ENCODE results near the gene EEF1AKMT3.
A peak's percentile ranks its signal among the peaks of the same experiment; 100 is the strongest.

Gene EEF1AKMT3

DNA sequence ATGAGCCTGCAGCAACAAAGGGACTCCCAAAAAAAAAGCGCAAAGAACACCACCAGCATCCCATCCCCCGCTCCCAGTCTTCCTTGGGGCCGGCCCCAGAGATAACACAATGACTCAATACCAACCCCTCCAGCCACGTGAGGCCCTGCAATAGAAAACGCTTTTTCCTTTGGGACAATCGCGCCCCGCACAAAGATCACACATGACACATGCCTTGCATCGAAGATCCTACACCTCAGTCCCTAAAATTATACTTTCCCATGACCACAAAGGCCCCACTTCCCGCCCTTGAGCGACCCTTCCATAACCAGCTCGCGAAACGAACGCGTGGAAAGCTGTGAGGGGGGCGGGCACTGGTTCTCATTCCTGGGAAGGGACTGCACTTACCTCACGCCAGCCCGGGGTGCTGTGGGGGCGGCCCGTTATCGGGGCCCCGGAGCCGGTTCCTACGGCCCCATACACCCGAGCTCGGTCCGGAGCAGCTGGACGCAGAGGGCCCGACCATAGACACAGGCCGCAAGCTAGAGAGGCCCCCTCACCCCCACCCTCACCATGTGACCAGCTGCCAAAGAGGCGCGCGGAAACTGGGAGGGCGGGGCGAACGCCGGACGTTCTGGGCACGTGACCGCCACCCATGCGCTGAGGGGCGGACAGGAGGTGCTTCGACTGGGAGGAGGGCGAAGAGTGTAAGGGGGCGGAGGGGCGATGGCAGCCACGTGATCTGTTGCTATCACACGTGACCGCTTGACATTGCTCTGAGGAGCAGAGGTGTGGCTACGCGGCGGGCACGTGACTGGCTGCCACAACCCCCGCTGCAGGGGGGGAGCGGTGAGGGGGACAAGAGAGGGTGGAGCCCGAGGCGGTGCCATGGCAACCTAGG is 20.4 kb upstream of the EEF1AKMT3 start, which contains the start of gene CDK4:
TSS of gene CDK4 (minus strand) at position 523 of the 880 bp plus-strand sequence. CDS start 593 bp downstream, outside the sequence.
- peak; percentile 99 for DNase-seq

DNA sequence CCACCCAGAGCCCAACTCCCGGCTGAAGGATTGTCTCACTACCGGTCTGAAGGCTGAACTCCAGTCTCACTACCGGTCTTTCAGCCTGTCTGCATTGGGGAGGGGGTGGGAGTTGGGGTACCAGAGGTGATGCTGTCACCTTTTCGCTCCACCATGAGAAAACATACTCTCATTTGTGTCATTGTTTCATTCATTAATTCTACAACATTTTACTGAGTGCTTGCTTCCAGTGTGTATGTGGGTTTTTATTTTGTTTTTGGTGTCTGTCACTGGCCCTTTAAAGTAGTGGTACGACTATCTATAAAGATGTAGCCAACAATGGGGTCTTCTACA is 19.8 kb upstream of the EEF1AKMT3 start:
- DNase-seq, result no peak

DNA sequence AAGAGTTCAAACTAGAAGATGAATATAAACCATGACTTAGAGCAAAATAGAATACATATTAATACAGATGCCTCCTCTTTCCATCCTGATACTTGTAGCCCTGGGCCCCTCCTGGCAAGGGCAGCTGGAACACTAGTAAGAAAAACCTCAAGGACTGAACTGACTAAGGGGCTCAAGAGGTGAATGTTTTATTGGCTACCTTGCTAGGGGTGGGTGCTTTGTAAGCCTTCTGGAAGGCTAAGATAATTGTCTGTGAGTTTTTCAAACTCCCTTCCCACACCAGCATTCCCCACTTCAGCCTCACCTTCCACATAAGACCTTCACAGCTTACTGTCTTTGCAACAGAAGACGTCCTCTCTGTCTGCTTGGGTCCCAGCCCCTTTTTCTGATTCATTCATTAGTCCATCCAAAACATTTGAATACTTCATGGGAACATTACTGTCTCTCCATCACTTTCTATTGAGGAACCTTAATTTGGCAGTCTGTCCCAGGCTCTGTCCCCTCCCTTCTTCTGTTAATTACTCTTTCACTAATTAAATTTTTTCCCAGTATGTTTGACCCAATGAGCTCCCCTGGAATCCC is 18.6 kb upstream of the EEF1AKMT3 start:
- DNase-seq, result no peak

DNA sequence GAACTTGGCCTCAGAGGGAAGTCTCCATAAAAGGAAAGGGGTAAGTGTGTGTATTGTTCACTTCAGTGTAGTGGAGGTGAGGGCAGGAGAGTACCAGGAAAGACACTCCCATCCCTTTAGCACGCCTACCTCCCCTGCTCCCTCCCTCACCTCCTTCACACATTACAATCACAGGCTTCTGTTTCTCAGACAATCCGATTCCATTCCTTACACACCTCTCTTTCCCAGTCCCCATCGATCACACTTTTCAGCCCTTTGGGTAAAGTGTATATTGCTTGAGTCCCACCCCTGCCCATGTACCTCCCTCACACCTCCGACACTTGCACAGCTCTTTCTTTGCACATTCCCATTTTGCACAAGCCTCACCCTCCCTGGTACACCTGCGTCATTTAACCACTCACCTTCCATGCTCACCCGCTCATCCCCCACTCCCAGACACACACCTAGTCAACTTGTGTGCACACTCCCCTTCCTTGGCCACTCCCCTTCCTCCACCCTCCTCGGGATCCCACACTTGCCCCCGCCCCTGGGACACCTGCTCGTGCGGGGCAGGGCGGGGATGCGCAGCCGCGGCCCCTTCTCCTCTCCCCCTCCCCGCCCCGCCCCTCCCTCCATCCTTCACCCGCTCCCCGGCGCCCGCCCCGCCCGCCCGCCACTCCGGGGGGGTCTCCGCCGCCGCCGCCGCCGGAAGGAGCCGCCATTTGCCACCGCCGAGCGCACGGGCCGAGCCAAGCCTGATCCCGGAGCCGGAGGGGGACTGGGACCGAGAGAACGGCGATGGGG is 17.8 kb upstream of the EEF1AKMT3 start, which contains the start of gene MARCHF9:
TSS of gene MARCHF9 (plus strand) at position 693 of the 783 bp plus-strand sequence. CDS start 426 bp downstream, outside the sequence.
- DNase-seq, result peak; percentile 89 to 95

DNA sequence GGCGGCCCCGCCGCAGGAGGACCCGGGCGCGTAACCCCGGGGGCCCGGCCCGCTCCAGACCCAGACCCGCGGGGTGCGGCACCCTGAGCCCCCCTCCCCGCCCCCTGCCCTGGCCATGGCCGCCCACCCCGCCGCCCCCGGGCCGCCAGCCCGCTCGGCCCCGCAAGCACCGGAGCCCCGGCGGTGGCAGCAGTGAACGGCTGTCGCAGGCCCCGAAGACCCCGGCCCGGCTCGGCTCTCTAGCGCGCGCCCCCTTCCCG is 17.3 kb upstream of the EEF1AKMT3 start:
- DNase-seq, result no peak

DNA sequence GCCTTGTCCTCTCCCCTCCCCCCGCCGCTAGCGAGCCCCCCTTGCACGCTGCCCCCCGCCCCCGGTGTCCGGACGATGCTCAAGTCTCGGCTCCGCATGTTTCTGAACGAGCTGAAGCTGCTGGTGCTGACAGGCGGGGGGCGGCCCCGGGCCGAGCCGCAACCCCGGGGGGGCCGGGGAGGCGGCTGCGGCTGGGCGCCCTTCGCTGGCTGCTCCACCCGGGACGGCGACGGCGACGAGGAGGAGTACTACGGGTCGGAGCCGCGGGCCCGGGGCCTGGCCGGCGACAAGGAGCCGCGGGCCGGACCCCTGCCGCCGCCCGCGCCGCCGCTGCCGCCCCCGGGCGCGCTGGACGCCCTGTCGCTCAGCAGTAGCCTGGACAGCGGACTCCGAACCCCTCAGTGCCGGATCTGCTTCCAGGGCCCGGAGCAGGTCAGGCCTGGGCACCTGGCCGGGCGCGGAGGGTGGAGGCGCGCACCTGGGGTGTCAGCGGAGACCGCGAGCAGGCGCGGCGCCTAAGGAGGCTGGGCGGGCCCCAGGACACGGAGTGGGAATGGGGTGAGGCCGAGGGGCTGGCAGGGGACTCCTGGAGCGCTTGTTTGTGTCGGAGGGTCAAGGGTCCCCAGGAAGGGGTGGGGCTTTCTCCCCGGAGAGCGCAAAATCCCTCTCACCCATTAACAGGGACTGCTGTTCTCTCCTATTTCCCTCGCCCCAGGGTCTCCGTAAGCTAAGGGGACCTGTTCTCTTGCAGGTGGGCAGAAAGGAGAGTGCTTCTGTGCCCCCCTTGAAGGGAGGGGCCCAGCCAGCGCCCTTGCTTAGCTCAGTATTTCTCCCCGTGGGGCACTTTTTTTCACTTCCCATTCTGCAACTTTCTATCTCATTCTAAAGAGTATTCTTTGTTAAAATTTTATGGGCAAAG is 16.7 kb upstream of the EEF1AKMT3 start:
- no peak for DNase-seq

DNA sequence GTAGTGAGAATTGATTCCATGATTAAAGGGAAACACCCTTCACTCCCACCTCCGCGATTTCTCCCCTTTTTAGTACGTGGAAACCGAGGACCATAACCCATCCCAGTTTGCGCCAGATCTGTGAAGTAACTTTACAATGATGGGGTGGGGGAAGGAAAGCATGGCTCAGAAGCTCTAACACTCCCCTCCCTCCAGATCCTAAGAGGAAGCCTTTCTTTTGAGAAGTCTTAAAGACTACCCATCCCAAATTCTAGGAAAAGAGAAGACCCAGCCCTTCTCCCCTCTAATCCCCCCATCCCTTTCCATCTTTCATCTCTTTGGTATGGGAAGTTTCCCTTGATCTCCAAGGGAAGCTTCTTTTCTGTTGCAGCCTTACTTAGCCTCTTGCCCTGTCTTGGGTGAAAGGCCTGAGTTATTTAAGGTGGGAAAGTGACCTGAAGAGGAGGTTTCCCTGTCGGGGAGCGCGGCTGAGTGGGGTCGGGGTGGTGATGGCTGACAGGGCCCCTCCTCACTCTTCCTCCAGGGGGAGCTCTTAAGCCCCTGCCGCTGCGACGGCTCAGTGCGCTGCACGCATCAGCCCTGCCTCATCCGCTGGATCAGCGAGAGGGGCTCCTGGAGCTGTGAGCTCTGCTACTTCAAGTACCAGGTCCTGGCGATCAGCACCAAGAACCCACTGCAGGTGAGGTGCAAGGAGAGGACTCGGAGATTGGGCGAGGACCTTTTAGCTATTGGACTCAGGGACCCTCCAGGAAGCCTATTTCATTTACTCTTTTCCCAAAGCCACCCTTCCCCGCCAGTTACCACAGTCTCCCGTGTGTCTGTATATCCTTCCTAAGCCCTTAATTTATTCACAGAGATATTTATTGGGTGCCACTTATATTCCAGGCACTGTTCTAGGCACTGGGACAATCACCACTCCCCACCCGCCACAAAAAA is 15.7 kb upstream of the EEF1AKMT3 start:
- no peak for DNase-seq

DNA sequence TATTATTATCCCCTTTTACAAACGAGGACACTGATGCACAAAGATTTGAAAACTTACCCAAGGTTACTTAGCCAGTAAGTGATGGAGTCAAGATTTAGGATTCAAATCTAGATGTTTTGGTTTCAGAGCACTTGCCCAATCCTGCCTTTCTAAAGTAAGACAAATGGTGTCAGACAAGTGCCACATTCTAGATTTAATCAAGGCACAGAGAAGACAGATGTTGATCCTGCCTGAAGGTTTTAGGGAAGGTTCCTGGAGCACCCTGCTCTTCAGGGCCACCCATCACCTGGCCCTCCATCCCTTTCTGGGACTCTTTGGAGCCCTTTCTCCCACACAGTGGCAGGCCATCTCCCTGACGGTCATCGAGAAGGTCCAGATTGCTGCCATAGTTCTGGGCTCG is 14.6 kb upstream of the EEF1AKMT3 start:
- no peak for DNase-seq

DNA sequence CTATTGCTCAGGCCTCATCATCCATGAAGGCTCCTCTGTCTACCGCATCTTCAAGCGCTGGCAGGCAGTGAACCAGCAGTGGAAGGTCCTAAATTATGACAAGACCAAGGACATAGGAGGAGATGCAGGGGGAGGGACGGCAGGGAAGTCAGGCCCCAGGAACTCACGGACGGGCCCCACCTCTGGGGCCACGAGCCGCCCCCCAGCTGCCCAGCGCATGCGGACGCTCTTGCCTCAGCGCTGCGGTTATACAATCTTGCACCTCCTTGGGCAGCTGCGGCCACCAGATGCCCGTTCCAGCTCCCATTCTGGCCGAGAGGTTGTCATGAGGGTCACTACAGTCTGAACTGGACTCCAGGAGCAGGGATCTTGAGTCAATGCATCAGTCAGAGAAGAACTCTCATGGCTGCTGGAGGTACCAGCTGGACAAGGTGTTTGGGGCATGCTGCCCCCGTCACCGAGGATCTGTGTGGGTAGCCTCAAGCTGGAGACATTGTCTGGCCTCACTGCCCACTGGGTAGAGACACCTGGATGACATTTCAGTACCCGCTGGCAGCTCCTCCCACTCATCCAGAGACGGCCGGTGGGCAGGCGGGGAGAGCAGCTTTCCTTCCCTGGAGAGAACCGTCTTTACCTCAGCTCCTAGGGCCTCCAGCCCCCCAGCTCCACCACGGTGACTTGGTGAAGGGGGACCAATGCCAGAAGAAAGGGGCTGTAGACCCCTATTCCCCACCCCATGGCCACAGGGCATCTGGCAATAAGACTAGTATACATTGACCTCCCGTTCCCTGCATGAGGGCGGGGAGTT is 13.7 kb upstream of the EEF1AKMT3 start:
- DNase-seq, result no peak

DNA sequence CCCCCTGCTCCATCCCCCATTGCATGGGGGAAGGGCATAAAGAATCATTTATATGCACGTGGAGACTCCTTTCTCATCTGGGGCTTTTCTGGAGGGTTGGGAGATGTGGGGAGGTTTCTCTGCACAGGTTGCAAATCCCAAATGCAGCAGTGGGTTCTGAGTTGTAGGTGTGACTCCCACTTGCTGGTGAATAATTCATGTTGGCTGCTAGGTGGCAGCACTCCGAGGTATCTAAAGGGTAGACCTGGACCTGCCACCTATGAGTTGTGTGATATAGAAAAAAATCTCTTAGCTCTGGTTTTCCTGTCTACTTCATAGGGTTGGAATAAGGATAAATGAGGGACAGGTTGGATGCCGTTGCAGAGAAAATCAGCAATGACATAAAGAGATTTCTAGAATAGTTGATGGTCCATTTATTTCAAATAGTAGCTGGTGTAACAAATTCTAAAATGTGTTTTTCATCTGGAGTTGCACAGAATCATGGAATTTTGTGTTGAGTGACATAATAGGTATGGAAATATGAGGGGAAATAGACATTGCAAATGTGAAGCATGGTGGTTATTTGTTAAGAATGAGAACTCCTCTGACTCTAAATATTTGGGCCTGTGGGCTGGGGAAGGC is 12.9 kb upstream of the EEF1AKMT3 start:
- DNase-seq, result no peak

DNA sequence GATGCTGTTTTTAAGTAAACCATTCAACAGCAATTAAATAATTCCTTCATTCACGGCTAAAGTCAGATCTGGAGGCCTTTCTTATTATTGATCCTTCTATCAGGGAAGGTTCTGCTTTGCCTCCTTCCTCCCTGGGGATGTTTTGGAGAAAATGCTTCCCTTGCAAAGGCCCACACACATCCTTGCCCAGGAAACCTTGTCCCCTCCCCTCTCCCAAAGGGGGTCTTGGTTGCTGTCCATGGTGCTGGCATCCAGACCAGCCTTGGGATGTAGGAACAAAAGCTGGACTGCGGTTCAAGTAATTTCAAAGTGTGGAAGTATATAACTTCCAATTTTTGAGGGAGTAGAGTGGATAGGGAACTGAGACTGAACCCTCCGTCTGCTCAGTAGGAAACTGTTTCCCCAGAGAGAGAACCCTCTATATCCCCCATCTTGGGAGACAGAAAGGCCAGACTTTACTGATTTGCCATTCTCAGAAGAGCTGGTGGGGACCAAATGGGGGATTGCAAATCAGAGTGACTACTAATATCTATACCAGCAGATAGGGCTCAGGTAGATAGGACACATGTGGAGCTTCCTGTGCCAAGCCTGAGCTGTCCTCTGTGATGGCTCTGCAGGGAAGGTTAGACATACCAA is 11.9 kb upstream of the EEF1AKMT3 start:
- DNase-seq, result no peak

DNA sequence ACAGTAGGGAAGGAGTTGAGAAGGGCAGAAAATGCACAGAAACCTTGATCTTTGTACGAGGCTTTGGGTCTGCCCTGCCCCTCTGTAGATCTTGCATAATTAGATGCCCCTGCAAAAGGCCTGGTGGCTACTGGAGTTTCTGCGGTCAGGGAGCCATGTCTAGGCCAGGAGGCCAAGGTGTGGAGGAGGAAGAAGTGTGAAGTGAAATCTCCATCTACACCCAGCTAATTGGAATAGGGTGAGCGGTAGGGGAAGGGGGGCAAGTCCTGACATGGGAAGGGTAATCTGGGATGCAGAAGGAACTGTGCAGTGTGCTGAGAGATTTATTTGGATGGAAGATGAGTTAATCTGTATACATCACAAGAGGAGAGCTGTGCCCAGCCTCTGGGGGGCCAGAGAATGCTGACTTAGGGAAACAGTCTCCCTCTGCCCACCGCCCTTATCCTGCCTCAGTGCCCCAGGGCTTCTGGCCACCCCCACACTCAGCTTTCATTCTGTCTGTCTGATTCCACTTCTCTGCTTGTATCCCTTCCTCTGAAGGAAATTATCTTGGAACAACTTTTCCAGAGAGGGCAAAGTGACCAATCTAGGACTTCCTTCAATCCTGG is 10.9 kb upstream of the EEF1AKMT3 start:
- DNase-seq, result no peak

DNA sequence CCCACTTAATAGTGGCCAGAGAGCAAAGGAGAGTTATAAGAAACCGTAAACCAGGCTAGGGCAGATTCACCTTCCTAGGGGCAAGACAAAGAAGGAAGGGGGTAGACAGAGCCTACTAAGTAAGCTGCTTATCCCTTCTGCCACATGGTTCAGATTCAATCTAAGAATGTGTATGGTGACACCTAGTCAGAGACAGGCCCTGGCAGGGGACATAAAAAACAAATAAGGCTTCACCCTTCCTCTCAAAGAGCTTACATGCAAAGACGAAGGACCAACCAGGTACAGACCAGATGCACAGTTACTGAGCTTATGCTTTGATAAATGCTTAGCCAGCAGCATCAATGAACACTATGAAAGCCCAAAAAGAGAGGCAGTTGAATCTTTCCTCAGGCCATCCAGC is 10.0 kb upstream of the EEF1AKMT3 start:
- DNase-seq, result no peak

DNA sequence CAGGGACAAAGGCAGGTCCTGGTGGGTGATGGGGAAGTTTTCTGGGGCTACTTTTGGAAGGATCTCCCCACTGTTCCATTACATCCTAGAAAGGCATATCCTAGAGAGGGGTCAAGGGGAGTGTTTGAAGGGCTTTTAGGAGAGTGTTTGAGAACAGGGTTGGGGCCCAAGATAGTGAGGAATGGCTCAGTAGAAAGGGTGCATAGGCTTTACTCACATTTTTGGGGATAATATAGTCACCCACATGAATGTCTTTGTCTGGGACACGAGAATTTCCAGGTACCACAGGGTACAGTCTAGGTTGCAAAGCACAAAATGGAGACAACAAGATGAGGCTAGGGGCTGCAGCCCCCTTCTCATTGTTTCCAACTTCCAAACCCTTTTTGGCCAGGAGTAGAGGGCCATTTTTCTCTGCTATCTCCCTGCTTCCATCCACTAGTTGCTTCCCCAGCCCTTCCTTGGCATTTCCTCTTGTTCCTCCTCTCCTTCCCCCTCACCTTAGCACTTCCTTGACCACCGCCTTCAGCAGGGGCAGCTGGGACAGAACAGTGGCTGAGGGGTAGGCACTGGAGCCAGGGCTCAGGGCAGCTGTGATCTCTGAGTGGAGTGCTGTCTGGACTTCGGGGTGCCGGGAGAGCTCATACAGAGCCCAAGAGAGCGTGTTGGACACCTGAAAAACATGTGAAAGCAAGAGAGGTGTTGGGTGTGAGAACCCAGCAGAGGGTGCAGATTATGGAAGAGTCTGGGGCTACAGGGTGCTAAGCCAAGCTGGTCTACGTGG is 8.3 kb upstream of the EEF1AKMT3 start:
- DNase-seq, result no peak

DNA sequence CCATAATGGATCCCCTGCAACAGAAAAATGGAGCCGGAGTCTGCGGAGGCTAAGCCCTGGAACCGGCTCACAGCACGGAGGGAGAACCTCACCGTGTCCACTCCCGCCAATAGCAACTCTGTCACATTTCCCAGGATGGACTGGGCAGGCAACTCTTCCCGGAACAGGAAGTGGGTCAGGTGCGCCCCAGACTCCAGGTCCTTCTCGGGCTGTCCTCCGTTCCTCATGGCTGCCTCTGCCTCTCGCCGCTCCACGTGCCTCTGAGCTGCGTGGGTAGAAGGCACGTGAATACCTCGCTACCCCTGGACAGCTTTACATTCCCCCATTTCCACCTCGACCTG is 7.8 kb upstream of the EEF1AKMT3 start:
- DNase-seq, result no peak

DNA sequence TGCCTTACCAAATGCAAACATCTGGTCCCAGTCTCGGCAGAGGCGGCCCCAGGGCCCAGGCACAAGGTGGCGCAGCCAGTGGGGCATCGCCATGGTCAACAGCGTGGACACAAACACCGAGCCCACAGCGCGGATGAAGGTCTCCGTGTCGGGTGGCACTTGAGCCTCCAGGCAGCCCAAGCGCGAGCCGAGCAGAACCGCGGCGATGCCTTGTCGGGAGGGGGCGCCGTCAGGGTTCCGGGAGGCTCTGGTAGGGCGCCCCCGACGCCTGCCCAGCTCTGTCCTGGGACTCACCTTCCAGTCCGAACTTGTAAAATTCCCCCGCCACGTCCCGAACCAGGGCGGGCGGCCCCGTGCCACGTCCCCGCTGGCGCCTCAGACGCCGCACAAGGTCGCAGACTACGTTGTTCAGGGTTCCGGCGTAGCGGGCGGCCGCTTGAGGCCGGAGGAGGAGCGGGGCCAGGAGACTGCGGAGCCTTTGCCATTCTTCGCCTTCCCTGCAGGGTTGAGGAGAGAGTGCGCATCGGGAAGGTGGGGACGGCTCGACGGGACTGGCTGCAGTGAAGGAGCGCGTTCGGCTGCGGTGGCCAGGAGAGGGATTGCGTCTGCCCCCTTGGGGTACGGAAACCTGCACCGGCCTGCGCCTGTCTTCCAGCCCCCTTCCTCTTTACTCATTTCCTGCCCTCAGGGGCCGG is 7.3 kb upstream of the EEF1AKMT3 start:
- no peak for DNase-seq

DNA sequence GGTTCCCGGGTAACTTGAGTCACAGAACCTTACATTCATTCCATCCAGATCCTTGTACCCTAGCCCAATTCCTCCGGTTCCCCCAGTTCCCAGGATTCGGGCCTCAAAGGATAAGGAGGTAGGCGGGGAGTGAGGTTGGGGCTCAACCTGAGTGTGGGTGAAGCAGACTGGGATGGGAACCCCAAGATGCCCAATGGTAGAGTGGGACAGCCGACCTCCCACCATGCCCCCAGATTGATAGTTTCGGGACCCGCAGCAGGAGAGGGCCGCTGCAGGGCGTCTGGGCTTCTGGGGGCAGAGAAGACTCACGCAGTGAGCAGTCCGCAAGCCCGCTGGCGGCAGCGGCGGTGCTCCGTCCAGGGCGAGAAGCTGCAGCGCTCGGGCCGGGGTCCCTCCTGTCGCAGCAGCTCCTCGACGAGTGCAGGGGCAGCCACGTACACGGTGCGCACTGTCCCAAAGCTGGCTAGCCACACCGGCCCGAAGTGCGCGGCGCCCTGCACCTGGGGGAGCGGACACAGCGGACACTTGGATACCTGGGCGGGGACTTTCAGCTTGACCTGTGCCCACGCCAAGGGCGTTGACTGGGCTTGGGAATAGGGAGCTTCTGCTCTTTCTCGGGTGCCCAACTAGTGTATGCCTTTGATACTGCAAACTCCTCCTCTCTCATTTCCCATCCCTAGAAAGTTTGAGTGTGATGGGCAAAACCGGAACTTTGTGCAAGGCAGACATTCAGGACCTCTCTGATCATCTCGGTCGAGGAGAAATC is 6.5 kb upstream of the EEF1AKMT3 start:
- DNase-seq, result no peak

Measured in NCI-H187 (cell line).